ENCODE results near the gene CEP290.

DNA sequence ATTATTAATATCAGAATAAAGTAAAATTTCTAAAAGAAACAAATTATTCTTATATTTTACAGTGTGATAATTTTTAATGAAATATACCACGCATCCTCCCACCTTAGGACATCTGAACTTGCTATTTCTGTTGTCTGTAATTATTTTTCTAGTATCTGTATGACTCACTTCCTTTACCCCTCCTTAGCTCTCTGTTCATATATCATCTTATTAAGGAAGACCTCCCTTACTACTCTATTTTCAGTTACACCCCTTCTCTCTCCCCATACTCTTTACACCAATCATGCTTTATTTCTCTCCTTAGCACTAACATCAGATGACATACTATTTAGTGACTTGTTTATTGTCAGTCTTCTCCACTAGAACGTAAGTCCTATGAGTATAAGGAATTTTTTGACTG, 78.5 kb downstream of the CEP290 start:
- TF ChIP-seq, protein P1, sequence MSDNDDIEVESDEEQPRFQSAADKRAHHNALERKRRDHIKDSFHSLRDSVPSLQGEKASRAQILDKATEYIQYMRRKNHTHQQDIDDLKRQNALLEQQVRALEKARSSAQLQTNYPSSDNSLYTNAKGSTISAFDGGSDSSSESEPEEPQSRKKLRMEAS (IDR thresholded peaks at IDR 0.05; ENCODE audit: low read depth, low read length) = no peak
- TF ChIP-seq CHD2 (IDR thresholded peaks at IDR 0.05; ENCODE audit: borderline replicate concordance, low read depth, low read length) = no peak
- TF ChIP-seq, protein P2, sequence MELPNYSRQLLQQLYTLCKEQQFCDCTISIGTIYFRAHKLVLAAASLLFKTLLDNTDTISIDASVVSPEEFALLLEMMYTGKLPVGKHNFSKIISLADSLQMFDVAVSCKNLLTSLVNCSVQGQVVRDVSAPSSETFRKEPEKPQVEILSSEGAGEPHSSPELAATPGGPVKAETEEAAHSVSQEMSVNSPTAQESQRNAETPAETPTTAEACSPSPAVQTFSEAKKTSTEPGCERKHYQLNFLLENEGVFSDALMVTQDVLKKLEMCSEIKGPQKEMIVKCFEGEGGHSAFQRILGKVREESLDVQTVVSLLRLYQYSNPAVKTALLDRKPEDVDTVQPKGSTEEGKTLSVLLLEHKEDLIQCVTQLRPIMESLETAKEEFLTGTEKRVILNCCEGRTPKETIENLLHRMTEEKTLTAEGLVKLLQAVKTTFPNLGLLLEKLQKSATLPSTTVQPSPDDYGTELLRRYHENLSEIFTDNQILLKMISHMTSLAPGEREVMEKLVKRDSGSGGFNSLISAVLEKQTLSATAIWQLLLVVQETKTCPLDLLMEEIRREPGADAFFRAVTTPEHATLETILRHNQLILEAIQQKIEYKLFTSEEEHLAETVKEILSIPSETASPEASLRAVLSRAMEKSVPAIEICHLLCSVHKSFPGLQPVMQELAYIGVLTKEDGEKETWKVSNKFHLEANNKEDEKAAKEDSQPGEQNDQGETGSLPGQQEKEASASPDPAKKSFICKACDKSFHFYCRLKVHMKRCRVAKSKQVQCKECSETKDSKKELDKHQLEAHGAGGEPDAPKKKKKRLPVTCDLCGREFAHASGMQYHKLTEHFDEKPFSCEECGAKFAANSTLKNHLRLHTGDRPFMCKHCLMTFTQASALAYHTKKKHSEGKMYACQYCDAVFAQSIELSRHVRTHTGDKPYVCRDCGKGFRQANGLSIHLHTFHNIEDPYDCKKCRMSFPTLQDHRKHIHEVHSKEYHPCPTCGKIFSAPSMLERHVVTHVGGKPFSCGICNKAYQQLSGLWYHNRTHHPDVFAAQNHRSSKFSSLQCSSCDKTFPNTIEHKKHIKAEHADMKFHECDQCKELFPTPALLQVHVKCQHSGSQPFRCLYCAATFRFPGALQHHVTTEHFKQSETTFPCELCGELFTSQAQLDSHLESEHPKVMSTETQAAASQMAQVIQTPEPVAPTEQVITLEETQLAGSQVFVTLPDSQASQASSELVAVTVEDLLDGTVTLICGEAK (IDR thresholded peaks at IDR 0.05; ENCODE audit: borderline replicate concordance) = no peak
- no peak for TF ChIP-seq TCF3 (IDR thresholded peaks at IDR 0.05; ENCODE audit: borderline replicate concordance, insufficient read depth, low read depth, low read length)

All from GM12878 (cell line).